Activated T-helper 9 cell treated with anti-CD3 and anti-CD28 coated beads, Interleukin-2, amount 50 U/mL, for 16 hours (primary cell): Measurements from ENCODE around the gene SFRP5.

Experiments used
- DNase-seq: peaks from one replicate; pipeline ENCODE4 v3.0.0-alpha.2; 2020; ENCODE audit warnings: low read depth

SFRP5 gene, protein sequence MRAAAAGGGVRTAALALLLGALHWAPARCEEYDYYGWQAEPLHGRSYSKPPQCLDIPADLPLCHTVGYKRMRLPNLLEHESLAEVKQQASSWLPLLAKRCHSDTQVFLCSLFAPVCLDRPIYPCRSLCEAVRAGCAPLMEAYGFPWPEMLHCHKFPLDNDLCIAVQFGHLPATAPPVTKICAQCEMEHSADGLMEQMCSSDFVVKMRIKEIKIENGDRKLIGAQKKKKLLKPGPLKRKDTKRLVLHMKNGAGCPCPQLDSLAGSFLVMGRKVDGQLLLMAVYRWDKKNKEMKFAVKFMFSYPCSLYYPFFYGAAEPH

DNA sequence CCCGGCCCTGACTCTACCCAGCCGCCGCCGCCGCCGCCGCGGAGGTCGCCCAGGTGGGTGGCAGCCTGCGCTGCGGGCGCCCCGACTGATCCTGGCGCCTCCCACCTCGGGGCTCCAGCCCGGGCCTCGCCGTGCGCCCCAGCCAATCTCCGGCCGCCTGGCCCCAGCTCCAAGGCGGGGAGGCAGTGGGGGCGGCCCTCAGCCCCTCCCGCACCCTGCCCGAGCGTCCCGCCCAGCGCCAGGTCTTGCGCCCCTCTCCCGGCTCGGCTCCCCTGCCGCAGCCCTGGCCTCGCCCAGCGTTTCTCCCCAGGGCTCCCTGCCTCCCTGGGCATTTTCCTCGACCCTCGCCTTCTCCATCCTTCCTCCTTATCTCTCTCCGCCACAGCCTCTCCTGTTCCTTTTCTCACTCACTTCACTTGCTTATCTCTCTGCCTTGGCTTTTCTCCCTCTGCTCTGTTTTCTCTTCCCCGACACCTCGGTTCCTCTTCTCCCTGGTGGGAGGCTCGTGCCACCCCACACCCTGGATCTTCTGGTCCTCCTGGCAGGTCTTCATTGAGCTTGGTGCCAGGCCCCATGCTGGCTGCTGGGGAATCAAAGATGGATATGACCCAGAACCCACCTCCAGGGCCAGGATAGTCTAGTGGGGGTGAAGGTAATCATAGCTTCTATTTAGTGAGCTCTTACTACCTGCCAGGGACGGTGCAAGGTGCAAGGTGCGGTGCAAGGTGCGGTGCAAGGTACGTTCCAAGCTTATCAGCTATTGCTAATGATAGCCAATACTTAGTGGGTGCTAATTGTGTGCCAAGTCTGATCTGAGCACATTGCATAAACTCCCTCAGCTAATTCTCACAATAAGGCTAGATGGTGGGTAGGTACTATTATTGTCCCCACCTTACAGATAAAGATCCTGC, at the start of gene SFRP5:
Gene SFRP5, minus strand, starts transcription at position 87 of the 911 bp plus-strand sequence. CDS start 166 bp downstream, outside the sequence.
- no peak for DNase-seq

DNA sequence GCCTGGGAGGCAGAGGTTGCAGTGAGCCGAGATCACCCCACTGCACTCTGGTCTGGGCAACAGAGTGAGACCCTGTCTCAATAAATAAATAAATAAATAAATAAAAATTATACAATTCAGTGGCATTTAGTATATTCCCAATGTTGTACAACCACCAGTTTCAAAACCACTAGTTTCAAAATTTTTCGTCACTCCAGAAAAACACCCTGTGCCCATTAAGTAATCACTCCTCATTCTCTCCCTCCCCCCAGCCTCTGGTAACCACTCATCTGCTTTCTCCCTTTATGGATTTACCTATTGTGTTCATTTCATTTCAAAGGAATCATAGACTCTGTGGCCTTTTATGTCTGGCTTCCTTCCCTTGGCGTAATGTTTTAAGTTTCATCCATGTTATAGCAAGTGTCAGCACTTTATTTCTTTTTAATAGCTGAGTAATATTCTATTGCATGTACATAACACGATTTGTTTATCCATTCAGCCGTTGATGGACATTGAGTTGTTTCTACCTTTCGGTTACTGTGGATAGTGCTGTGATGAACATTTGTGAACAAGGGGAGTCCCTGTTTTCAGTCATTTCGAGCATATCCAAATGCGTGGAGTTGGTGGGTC, 48.4 kb upstream of the SFRP5 start:
- no peak for DNase-seq

DNA sequence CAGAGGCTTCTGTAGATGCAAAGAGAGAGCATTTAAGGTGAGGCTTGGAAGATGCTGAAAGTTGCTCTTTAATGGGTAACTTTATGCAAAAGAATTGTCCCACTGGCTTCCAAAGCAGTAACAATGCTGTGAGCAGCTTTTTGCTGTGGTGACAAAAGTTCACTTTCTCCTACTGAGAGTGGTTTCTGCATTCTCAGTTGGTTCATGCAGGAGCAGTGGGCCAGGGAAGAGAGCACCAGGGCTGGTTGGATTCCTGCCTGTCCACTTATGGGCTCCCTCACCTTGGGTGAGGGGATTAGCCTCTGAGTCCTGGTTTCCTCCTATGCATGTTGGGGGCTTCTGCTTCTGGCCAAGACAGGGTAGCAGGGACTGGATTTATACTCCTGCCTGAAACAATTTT, 46.8 kb upstream of the SFRP5 start:
- DNase-seq, result no peak

DNA sequence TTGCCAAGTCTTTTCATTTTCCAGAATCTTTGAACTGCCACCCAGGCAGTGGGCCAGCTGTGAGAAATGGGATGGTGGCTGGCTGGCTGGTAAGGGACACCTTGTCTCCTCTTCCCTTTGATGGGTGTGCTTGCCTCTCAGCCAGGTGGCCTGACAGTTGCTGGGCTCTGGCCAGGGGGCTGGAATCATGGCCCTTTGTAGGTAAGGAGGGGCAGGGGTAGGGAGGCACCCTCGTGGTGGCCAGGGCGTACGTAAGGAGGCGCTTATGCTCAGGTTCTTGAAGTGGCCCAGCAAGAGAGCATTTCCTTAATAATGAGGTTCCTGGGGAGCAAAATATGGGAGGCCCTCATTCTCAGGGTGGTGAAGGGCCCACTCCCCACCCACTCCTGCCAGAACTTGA, 44.8 kb upstream of the SFRP5 start:
- no peak for DNase-seq

DNA sequence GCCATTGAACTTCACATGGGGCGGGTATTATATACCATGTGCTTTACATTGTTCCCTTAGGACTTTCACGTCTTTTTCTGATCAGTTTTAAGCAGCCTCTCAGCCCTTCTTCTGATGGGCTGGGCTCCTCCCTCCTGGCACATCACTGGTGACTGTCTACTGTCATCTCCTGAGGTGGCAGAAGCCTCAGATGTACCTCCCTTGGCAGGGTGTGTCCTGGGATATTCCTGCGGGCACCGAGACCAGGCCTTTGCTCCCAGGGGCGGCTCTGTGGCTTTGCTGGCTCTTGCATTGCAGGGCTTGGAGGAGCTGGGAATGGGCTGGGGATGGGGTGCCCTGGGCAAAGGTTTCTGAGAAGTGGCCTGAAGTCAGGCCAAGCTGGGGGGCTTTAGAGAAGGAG, 43.2 kb upstream of the SFRP5 start:
- no peak for DNase-seq

DNA sequence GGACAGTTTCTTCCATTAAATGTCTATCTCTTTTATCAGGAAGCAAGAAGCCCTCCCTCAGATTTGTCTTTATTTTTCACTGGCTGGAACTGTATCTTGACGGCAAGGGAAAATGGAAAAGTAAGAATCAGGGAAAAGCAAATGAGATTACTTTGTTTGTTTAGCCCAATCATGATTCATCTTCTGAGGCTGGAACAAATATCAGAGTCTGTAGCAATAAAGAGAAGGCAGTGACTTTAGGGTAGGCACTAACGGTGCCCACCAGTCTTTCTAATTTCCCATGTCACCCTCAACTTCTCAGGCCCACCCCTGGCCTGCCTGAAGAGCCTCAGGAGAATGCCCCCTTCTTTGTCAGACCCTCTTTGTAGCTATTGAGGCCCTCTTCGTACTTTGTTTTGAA, 41.5 kb upstream of the SFRP5 start:
- no peak for DNase-seq

DNA sequence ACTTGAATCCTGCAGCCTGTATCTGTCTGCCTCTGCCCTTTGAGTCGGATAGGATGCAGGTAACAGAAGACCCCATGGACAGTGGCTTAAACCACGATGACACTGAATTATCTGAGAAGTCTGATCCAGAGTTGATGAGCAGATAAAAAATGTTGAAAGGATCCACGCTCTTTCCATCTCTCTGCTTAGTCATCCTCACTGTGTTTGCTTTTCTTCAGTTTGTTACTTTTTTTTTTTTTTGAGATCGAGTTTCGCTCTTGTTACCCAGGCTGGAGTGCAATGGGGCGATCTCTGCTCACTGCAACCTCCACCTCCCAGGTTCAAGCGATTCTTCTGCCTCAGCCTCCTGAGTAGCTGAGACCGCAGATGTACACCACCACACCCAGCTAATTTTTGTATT, 40.9 kb upstream of the SFRP5 start:
- no peak for DNase-seq

DNA sequence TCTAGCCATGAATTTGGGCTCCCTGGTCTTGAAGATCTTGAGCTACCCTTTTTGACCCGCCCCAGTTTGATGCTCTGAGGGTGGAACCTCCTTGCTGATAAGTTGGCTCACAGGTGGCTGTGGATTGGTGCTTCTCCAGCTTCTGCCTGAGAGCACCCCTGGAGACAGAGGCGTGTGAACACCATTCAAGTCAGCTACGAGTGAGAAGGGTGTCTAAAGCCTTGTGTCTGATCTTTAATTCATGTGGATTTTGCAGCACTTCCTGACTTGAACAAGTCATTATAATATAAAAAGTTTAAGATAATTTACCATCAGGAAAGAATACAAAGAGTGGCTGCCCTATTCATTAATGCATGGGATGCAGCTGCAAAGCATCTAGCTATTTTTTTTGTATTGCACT, 40.2 kb upstream of the SFRP5 start:
- no peak for DNase-seq

DNA sequence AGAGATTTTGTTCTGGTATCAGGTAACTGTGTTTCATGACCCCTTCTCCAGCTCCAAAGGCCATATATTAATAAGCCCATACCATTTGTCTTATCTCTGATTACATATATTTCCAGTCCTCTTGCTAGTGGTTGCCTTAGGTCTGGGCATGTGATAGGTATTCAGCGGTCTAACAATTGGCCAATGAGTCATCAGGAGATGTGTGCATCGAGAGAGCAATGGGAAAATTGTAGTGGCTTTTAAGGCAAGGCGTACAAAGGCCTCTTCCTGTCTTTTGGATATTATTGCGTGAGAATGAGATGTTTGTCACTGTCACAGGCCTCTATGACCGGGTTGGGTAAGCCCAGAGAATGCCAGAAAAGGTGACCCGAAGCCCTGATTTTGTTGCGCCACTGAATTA, 38.6 kb upstream of the SFRP5 start:
- DNase-seq, result no peak

DNA sequence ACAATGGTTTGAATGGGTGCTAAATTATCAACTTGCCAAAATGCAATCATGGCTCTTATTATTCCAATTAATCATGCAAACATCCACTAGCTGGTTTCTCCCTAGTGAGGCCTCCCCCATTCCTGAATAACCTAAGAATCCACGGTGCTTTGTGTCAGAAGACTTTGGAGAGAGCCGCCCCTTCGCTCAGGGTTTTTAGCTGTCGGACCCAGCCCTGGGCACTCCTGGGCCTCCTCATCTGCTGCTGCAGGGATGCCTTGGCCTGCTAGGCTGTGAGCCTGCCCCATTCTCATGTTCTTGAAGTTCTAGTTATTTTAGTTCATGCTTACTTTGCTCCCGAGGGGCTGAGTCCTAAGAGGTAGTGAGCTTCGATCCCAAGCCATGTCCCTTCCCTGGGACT, 34.1 kb upstream of the SFRP5 start:
- DNase-seq, result no peak

DNA sequence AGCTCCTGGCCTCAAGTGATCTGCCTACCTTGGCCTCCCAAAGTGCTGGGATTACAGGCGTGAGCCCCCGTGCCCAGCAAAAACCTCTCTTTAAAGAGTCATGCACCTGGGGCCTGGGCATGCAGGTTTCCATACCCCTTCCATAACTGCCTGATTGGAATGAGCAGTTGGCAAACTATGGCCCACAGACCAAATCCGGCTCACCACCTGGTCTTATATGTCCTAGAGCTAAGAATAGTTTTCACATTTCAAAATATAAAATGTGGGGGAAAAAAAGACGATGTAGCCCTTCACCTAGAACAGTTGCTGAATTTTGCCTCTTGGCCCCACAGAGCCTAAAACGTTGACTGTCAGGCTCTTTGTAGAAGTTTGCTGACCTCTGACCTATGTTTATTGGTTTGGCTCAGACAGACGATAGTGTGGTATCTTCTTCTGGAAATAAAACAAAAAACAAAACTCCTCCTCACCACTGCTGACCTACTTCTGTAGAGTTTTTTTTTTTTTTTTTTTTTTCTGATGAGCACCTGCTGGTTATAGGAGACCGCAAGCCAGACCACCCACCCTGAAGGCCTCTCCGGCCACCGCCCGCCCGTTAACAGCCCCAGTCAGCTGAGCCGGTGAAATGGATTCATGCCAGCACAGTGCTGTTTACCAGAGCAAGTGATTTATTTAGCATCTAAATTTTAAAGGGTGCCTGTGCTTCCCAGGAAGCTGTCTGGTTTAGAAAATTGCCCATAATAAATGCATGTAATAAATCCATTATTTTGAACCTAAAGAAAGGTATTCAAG, 33.5 kb upstream of the SFRP5 start:
- DNase-seq, result no peak

DNA sequence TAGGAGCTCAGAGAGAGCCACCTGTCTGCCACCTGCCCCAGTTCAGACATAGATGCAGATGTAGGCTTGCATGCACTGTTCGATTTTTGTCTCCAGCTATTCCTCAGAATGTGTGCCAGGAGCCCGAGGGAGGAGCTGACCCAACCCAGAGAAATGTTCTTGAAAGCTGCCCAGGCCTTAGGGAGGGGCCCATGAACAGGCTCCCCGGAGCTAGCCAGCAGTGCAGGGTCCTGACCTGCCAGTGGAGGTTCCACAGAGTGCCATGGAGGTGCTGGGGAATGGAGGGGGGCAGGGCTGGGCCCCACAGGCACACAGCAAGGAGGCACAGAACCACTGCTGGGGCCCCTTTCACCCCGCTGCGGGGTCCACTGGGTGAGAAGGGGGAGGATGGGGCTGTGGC, 29.6 kb upstream of the SFRP5 start:
- DNase-seq, result no peak

DNA sequence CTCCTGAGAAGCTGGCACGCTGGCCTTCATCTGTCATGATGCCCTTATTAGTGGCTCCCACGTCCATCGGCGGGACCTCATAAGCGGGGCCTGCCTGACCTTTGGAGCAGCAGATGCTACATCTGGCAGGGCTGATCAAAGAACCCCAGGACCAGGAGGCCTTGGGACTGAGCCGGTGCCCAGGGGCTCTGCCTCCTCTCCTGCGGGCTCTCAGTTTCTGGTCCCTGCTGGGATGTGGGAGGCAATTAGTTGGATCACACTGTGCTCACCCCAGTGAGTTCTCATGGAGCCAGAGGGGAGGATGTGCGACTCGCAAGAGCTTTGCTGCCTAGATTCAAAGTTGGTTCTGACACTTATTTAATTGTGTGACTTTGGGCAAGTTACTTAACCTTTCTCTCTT, 28.7 kb upstream of the SFRP5 start:
- DNase-seq, result no peak

DNA sequence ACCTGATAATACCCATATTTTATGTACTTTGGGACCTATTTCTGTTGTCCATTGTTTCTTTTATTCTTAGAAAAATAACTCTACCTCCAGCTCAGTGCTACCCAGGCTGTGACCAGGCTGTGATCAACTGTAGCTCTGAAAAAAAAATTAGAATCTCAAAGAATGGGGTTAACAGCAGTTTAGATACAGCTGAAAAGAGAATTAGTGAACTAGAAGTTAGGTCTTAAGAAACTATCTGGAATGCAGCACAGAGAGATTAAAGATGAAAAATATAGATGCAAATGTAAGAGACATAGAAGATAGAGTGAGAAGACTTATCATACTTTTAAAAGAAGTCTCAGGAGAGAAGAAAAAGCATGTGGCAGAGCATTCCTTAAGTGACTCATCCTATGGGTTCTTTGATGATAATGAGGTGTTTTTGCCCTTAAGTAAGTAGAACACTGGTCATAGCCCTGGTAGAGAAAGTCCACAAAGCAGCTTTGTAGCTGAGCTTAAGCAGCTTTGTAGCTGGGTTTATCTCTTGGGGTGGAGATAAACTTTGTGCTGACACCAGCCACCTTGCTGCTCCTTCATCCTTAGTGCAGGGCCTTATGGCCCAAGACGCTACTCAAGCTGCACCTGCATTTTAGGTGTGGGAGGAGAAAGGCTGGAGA, 27.3 kb upstream of the SFRP5 start:
- no peak for DNase-seq

DNA sequence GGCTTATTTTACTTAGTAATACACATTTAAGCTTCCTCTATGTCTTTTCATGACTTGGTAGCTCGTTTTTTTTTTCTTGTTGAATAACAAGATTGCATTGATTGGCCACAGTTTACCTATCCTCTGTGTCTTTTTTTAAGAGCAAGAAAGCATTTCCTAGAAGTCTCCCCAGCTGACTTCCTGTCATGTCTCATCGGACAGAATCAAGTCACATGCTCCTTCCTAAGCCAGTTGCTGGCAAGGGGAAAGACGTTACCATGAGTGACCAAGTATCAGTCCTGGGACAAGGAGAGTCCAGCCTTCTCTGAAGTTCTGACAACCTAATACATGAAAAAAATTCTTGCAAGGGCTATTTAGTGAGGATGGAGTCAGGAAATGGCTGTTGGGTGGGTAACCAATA, 24.9 kb upstream of the SFRP5 start:
- DNase-seq, result no peak

DNA sequence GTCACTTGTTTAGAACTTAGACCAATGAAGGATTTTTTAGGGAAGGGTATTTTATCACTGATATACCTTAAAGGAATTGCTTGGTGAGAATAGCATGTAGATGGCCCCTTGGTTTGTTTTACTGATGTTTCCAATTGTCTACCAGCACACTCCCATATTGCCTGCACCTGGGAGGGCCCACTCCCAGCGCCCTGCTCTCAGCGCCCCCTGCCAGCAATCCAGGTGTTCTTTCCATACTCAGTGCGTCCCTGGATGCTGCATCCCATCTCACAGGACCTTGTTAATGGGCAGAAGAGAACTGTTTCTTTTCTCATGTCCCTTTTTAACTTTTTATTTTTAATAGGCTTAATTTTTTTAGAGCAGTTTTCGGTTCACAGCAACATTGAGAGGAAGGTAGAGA, 24.1 kb upstream of the SFRP5 start:
- no peak for DNase-seq

DNA sequence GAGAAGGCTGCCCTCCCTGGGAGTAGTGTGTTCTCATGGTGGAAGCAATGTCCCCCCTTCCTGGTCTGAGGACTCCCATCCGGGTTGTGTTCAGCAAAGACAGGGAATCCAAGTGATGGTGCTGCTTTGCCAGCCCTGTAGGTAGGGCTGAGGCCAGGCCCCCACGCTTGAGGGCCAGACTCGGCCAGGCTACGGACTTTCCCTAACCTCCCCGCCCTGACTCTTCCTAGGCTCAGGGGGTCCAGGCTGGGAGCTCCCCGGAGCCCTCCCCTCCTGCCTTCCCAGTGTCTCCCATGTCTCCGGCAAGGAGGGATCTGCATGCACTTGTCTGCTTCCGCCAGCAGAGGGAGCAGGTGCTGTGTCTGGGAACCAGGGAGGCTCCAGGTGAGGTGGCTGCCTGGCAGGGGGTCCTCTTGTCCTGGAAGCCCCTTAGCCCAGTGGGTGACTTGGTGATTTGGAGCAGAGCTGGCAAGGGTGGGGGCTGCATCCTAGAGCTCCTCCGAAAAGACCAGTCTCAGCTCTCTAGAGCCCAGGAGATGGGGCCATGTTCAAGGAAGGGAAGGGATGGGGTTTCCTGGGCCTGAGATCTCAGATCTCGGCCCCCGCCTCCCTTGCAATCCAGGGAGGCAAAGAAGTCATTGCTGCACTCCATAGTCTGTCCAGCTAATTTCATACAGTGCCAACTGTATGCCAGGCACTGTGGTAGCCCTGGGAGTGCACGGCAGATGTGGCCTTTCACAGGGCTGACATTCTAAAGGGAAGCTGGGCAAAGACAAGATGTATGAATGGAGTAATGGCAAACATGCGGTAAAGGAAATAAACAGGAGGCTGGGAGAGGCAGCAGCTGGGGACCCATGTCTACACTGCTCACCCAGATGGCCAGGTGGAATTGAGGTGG, 20.3 kb upstream of the SFRP5 start:
- peak; percentile 49 for DNase-seq

DNA sequence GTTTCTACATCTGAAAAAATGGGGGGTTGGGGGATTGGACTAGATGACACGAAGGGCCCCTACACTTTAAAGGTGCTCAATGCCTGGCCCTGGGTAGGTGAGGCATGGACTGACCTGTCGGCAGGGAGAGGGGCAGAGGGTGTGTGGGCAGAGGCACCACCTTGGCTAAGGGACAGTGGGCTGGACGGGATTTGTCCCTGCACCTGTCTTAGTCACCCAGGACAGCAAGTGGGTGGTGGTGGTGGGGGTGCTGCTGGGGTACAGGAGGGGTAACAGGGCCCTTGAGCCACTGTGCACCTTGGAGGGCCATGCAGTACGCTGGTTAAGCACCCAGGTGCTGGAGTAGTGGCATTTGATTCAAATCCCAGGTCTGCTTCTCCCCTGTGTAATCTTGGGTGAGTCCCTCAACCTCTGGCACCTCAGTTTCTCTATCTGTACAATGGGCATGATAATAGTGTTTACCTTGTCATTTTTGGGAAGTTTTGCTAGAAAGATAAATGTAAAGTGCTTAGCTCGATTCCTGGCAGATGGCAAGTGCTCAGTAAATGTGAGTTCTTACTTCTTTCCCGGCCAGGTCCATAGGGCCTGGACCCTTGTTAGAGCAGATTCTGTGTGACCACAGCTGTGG, 18.1 kb upstream of the SFRP5 start:
- no peak for DNase-seq

DNA sequence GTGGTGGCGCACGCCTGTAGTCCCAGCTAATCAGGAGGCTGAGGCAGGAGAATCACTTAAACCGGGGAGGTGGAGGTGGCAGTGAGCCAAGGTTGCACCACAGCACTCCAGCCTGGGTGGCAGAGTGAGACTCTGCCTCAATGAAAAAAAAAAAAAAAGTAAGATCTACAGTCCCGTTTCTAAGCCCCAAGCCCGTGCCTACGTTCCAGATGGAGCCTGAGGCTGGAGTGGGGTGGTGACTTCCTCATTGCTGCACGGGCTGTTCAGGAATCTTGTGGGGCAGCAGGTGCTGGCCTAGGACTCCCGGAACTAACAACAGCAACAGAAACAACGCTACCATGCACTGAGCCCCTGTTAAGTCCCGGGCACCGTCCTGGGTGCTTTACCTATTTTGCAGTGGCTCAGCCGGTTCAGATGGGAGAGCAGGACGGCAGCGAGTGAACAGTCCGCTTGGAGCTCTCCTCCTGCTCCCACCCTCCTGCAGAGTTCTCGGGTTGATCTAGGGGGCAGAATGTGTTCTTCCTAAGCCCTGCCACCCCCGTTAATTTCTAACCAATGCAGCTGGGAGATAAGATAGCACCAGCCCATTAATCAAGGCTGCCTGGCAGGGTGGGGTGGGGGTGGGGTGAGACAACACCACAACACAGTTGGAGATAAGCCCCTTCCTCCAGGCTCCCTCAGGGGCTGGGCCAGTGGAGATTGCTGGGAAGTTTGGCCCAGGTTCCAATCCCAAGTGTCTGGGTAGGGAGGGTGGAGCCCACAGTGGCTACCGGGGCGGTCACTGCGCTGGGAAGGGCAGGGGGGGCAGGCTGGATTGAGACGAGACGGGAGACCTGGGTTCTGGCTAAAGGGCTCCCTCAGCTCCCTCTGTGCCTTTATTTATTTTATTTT, 17.0 kb upstream of the SFRP5 start:
- no peak for DNase-seq
